ENCODE results near the gene MMP15. TPM values are rescaled to one million over a fixed set of nuclear protein-coding genes. Genes with fewer than 3 reads are reported as not detected.

The MMP15 gene
- total RNA-seq, 4 donors from 2014 or later = 5.7 to 10.0 (median 8.2) TPM

GRCh38 chr16:58020628-58021521 is 4.7 kb upstream of the MMP15 start:
- WGBS = 65% methylated on average over 8 of the region's 8 CpGs
- H3K27ac ChIP-seq = no peak overlapping the region
- DNase-seq (ENCODE audit: low spot score in 2 of 2) = no peak

GRCh38 chr16:58021661-58022551 is 3.6 kb upstream of the MMP15 start:
- no peak for DNase-seq (ENCODE audit: low spot score in 2 of 2)
- Histone ChIP-seq H3K27ac (no peak overlapping the region), H3K27me3 (no peaks in the 10 kb centered on the region), H3K4me1 (peaks cover 47% of the 10 kb centered on the region), H3K9me3 (no peaks in the 10 kb centered on the region), H3K36me3 (peaks cover 19% of the 10 kb centered on the region), H3K4me3 (no peak overlapping the region)
- TF ChIP-seq CTCF (IDR thresholded peaks at IDR 0.05) (no peak), POLR2AphosphoS5 (IDR thresholded peaks at IDR 0.05) (no peak), EP300 (IDR thresholded peaks at IDR 0.05) (no peak), POLR2A (IDR thresholded peaks at IDR 0.05) (no peak)
- WGBS = 53% methylated on average over 6 of the region's 8 CpGs

More at GRCh38 chr16:58020628-58021521, 4.7 kb upstream of the MMP15 start:
- no peaks in the 10 kb centered on the region for H3K27me3 ChIP-seq
- TF ChIP-seq POLR2AphosphoS5 (IDR thresholded peaks at IDR 0.05) (no peak), POLR2A (IDR thresholded peaks at IDR 0.05) (no peak), EP300 (IDR thresholded peaks at IDR 0.05) (no peak), CTCF (IDR thresholded peaks at IDR 0.05) (peak; percentile 52 to 69)
- no peak overlapping the region for H3K4me3 ChIP-seq
- H3K9me3 ChIP-seq = no peaks in the 10 kb centered on the region
- peaks cover 36% of the 10 kb centered on the region for H3K4me1 ChIP-seq
- H3K36me3 ChIP-seq = peaks cover 19% of the 10 kb centered on the region

GRCh38 chr16:58022601-58023371 is 2.8 kb upstream of the MMP15 start:
- Histone ChIP-seq H3K27ac (peak overlapping the region; percentile 36), H3K36me3 (peaks cover 19% of the 10 kb centered on the region), H3K4me3 (no peak overlapping the region), H3K9me3 (no peaks in the 10 kb centered on the region), H3K4me1 (peaks cover 56% of the 10 kb centered on the region), H3K27me3 (no peaks in the 10 kb centered on the region)
- TF ChIP-seq POLR2A (IDR thresholded peaks at IDR 0.05) = no peak
- TF ChIP-seq POLR2AphosphoS5 (IDR thresholded peaks at IDR 0.05) = no peak
- TF ChIP-seq CTCF (IDR thresholded peaks at IDR 0.05) = no peak
- no peak for TF ChIP-seq EP300 (IDR thresholded peaks at IDR 0.05)
- 14% methylated on average over 17 of the region's 18 CpGs for WGBS
- DNase-seq (ENCODE audit: low spot score in 2 of 2) = no peak

GRCh38 chr16:58024486-58025350 is 836 bp upstream of the MMP15 start:
- WGBS = 4% methylated on average over 43 of the region's 57 CpGs
- Histone ChIP-seq H3K9me3 (no peaks in the 10 kb centered on the region), H3K4me3 (peak overlapping the region; percentile 92), H3K4me1 (peaks cover 57% of the 10 kb centered on the region), H3K36me3 (peaks cover 5% of the 10 kb centered on the region), H3K27ac (no peak overlapping the region), H3K27me3 (no peaks in the 10 kb centered on the region)
- TF ChIP-seq CTCF (IDR thresholded peaks at IDR 0.05) (no peak), POLR2A (IDR thresholded peaks at IDR 0.05) (no peak), EP300 (IDR thresholded peaks at IDR 0.05) (no peak), POLR2AphosphoS5 (IDR thresholded peaks at IDR 0.05) (no peak)
- DNase-seq (ENCODE audit: low spot score in 2 of 2) = no peak
